NCI-H2196 (cell line): Measurements from ENCODE around the gene CSF2RB.
A peak's percentile ranks its signal among the peaks of the same experiment; 100 is the strongest.
"Not testable (repeated sequence)": the region's sequence is repeated elsewhere in the genome, so short reads cannot be mapped to it uniquely, and the experiment has no call there.

Experiments
- DNase-seq: peaks from one replicate; lab custom pipeline; 2025; ENCODE audit not compliant: unreplicated experiment; lab: John Stamatoyannopoulos, UW

Gene CSF2RB

DNA sequence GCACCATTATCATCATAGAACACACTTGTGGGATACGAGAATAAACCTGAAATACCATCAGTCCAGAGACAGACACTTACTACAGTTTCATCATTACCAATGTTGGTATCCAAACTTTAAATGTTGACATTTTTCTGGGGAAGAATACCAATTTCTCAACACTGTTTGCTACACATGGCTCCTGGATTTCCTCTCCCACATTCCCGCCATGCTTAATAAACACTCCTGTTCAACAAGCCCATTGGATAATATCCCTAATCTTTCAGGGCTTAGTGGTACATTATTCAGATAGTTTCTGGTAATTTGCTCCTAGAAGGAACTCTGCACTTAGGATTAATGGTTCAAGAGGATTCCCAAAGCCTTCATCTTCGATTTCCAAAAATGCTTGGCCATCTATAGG, 48.2 kb downstream of the CSF2RB start:
- no peak for DNase-seq

DNA sequence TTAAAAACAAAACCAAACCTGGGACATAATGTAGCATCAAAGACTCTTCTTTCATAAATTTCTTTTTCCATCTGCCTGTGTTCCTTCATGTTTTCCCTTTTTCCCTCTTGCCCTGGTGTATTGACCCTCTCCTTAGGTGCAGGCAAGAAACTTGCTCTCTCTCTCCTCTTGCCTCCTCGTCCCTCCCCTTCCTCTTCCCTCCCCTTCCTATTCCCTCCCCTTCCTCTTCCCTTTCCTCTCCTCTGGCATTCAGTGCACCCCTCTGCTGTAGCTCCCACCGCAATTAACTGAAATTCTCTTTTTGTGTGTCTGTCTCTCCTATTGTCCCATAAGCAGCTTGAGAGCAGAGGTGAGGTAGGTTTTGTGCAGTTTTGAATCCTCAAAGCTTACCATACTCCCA, 49.9 kb downstream of the CSF2RB start:
- no peak for DNase-seq

GRCh38 chr22:36964106-36964505, 50.7 kb downstream of the CSF2RB start:
- no peak for DNase-seq

- DNase-seq: no peak
Measured at GRCh38 chr22:36965696-36966095, 52.3 kb downstream of the CSF2RB start.

- no peak for DNase-seq
Measured at GRCh38 chr22:36966851-36967540, 53.6 kb downstream of the CSF2RB start.

GRCh38 chr22:36968249-36968964, 55.0 kb downstream of the CSF2RB start:
- no peak for DNase-seq

DNA sequence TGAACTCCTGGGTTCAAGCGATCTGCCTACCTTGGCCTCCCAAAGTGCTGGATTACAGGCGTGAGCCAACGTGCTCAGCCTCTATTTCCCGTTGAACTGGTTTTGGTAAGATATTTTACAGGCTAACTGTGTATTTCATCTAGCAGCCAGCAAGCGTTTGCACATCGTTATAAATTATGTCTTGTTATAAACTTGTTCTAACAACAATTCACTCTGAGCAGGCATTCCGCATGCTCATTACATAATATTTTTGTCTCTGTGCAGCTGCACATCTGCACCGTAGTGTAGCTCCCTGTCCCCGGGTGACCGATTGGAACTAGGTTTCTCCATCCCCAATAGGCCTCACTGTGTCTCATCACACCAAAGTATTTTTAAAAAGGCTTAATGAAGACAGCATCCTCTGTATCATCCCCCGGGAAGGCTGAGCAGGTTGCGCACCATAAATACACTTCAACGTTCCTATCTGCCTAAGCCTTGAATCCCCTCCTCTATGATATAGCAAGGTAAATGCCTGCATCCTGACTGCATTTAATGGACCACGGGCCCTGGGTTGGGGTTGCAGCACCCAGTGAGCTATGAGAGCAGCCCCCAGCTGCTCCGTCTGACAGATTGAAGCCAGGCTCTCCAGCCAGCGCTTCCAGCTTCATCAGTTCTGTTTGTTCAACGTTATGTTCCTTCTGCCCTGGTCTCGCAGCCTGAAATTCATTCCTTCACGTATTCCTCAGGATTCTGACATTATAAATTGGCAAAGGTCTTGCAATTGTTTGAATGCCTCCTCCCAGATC, 58.1 kb downstream of the CSF2RB start:
- no peak for DNase-seq

DNA sequence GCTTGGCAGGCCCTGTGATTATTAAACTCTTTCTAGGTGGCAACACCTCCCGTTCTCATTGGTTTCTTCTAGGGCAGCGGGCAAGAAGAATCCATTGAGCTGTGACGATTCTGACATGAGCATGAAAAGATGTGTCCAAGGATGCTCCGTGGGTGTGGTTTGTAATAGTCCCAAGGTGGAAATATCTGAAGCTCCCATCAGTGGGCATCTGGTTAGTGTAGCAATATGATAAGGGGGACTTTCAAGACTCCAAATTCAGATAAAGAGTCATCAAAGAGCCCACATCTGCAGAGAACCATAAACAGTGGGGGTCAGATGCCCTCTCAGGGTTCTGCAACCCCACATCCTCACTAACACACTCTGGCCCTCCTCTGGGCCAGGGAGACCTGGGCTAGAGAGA, 63.2 kb downstream of the CSF2RB start:
- DNase-seq: no peak

- peak; percentile 1 for DNase-seq
Measured at GRCh38 chr22:36977401-36977861, 64.0 kb downstream of the CSF2RB start.

GRCh38 chr22:36977947-36978660, 64.7 kb downstream of the CSF2RB start:
- peak; percentile 69 for DNase-seq

DNA sequence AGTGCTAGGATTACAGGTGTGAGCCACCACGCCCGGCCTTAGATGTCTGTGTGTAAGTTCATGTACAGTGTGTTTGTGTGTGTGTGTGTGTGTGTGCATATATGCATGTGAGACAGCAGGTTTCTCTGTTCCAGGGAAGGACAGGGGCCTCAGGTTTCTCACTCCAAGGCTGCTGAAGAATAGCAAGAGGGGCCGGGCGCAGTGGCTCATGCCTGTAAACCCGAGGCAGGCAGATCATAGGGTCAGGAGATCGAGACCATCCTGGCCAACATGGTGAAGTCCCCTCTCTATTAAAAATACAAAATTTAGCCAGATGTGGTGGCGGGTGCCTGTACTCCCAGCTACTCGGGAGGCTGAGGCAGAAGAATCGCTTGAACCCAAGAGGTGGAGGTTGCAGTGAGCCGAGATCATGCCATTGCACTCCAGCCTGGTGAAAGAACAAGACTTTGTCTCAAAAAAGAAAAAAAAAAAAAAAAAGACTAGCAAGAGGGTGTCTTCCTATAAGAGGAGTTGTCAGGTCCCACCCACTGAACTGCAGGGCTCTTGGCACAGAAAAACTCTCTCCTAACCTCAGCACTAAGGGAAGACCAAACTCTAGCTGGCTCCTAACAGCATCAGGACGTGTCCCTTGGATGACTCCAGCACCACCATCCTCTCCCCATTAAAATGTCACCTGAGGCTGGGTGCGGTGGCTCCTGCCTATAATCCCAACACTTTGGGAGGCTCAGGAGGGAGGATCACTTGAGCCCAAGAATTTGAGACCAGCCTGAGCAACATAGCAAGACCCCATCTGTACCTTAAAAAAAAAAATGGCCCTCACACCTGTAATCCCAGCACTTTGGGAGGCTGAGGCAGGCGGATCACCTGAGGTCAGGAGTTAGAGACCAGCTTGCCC, 65.8 kb downstream of the CSF2RB start:
- DNase-seq: no peak

DNA sequence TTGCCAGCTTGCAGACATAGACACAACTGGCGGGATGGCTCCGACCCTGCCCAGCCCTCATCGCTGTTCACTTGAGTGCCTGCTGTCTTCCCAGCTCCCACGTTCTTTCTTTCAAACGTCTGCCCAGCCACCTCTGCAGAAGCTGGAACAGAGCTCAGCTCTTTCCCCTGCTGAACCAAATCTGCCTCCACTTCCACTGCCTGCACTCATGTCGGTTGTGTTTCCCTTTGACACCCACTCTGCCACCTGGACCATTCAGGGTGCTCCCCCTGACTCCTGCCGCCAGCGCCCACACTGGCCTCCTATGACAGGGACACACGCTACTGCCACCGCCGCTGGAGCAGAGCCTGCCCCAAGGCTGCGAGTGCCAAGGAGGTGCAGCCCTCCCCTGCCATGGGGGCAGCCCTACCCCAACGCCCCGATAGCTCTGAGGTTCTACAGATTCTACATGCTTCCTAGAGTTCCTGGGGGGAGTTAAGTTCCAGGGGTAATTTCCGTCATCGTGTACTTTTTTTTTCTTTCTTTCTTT, 67.9 kb downstream of the CSF2RB start:
- DNase-seq: no peak

GRCh38 chr22:36982136-36982535, 68.7 kb downstream of the CSF2RB start:
- DNase-seq: no peak

- DNase-seq: no peak
Measured at GRCh38 chr22:36985211-36985889, 71.9 kb downstream of the CSF2RB start.

- DNase-seq: no peak
Measured at GRCh38 chr22:36986242-36986821, 72.9 kb downstream of the CSF2RB start.

DNA sequence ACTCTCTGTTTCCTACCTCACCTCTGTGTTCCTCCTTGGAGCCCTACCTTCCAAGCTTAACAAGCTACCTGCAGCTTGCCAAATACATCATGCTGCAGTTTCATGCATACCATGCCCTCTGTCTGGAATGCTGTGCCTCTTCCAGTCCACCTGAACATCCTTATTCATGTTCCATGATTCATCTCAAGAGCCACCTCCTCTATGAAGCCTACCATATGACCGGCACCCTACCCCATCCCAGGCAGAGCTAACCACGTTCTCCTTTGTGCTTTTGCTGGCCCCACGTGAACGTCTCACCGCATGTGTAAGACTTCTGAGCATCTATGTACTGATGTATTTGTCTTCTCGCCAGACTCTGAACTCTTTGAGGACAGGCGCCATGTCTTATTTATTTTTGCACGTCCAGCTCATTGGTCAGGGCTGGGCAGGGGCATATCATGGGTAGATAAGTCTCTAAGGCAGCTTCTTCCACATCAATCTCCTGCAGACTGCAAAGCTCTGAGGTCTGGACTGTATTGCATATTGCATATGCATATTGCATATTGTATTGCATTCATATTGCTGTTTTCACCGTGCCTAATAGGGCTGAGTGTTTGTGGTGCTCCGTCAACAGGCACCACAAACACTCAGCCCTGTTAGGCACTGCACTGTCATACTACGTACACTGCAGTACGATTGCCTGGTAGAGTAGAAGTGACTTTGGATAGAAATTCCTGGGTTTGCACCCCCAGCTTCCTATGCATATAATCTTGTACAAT, 74.8 kb downstream of the CSF2RB start:
- DNase-seq: no peak

DNA sequence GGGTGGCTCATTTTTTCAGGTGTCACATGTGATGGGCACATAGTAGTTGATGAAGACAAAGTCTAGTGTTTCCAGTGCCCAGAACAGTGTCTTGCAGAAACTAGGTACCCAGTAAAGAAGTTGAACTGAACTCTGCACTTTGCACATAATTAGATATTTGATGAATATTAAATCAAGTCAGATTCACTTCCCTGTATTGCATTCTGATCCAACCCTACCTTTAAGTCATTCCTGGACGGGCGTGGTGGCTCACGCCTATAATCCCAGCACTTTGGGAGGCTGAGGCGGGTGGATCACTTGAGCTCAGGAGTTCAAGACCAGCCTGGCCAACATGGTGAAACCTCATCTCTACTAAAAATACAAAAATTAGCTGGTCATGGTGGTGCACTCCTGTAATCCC, 75.6 kb downstream of the CSF2RB start:
- not testable (repeated sequence) for DNase-seq
